HG02588 (cell line): Measurements from ENCODE around the gene ADRM1.

Experiments used
- ATAC-seq: cut with Tn5 transposase; IDR thresholded peaks from one replicate; pipeline ENCODE4 v1.9.1; 2021; ENCODE audit warnings: mild to moderate bottlenecking, moderate library complexity; ENCODE audit not compliant: unreplicated experiment

Gene ADRM1

GRCh38 chr20:62334881-62335280 lies 32.1 kb downstream of the ADRM1 start:
- no peak for ATAC-seq

- ATAC-seq: no peak
These were observed 32.7 kb downstream of the ADRM1 start for GRCh38 chr20:62335532-62335931.

- ATAC-seq: no peak
These were observed 33.5 kb downstream of the ADRM1 start for GRCh38 chr20:62336329-62336728.

- ATAC-seq: no peak
These were observed 34.2 kb downstream of the ADRM1 start for GRCh38 chr20:62336775-62337557.

- ATAC-seq: no peak
These were observed 34.9 kb downstream of the ADRM1 start for GRCh38 chr20:62337558-62338293.

GRCh38 chr20:62338294-62338620 lies 35.5 kb downstream of the ADRM1 start:
- ATAC-seq: no peak

- ATAC-seq: peak; percentile 66
These were observed 36.9 kb downstream of the ADRM1 start for GRCh38 chr20:62339647-62340062.

- no peak for ATAC-seq
These were observed 40.1 kb downstream of the ADRM1 start for GRCh38 chr20:62342910-62343309.

- no peak for ATAC-seq
These were observed 41.3 kb downstream of the ADRM1 start for GRCh38 chr20:62344092-62344491.

GRCh38 chr20:62344782-62345181 lies 42.0 kb downstream of the ADRM1 start:
- no peak for ATAC-seq

GRCh38 chr20:62345681-62346370 lies 43.0 kb downstream of the ADRM1 start:
- ATAC-seq: no peak

GRCh38 chr20:62346398-62347150 lies 43.8 kb downstream of the ADRM1 start:
- no peak for ATAC-seq

- ATAC-seq: no peak
These were observed 44.3 kb downstream of the ADRM1 start for GRCh38 chr20:62347151-62347404.

- ATAC-seq: no peak
These were observed 44.6 kb downstream of the ADRM1 start for GRCh38 chr20:62347445-62347844.

- no peak for ATAC-seq
These were observed 45.8 kb downstream of the ADRM1 start for GRCh38 chr20:62348604-62349003.

GRCh38 chr20:62349556-62350097 lies 46.8 kb downstream of the ADRM1 start:
- ATAC-seq: no peak

- ATAC-seq: no peak
These were observed 47.4 kb downstream of the ADRM1 start for GRCh38 chr20:62350098-62350628.

- no peak for ATAC-seq
These were observed 48.0 kb downstream of the ADRM1 start for GRCh38 chr20:62350629-62351422.

- ATAC-seq: no peak
These were observed 48.9 kb downstream of the ADRM1 start for GRCh38 chr20:62351469-62352401.
